HG02885 (cell line): ENCODE results near the gene TPM2.
"Not testable (repeated sequence)": the region's sequence is repeated elsewhere in the genome, so short reads cannot be mapped to it uniquely, and the experiment has no call there.

ENCODE experiments used
- ATAC-seq: cut with Tn5 transposase; IDR thresholded peaks from one replicate; pipeline ENCODE4 v1.9.1; 2021; ENCODE audit warnings: mild to moderate bottlenecking; ENCODE audit not compliant: unreplicated experiment, poor library complexity

TPM2 gene

GRCh38 chr9:35658137-35658967 lies 31.4 kb downstream of the TPM2 start, which contains the start of gene CCDC107:
Gene CCDC107, plus strand, starts transcription at chr9:35658292. Its CDS starts 88 bp downstream, at chr9:35658380.
- peak; percentile 72 for ATAC-seq

- ATAC-seq, result peak; percentile 88
Measured at GRCh38 chr9:35657546-35658136, 32.1 kb downstream of the TPM2 start, which contains the start of gene RMRP. Gene RMRP, minus strand, starts transcription at chr9:35658019.

DNA sequence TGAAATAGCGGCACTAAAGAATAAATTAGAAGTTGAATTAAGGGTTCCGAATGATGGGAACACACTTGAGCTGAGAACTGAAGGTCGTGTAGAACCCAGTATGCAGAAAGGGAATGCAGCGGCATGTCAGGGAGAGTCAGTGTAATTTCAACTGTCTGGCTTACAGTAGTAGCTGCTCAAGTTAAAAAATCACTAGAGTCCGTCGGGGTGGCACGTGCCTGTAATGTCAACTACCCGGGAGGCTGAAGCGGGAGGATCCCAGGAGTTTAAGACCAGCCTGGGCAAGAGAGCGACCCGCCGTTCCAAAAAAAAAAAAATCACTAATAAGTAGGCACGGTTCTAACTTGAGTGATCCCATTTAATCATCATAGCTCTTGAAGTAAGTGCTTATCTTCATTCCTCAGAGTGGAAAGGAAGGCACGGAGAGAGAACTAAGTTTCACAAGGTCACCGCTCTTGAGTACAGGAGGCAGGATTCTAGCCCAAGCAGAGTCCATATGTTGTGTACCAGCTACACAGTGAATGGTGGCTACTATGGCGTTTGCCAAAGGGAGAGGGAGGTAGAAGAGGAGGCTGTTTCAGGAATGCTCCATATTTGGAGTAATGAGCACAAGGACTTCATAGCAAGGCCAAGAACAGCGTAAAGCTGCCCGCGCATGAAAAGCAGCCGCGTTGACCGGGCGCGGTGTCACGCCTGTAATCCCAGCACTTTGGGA lies 32.7 kb downstream of the TPM2 start:
- ATAC-seq, result no peak

DNA sequence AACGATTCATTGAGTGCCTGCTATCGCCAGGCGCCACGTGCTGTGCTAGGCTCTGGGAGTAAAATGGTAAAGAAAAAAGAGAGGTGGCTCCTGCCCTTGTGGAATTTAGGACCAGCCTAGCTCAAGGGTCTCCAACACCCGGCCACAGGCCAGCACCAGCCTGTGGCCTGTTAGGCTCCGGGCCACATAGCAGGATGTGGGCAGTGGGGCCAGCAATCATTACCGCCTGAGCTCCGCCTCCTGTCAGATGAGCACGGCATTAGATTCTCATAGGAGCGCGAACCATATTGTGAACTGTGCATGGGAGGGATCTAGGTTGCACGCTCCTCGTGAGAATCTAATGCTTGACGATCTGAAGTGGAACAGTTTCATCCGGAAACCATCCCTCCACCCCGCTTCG lies 33.4 kb downstream of the TPM2 start:
- no peak for ATAC-seq

- no peak for ATAC-seq
Measured at GRCh38 chr9:35653611-35654010, 36.1 kb downstream of the TPM2 start.

GRCh38 chr9:35652829-35653209 lies 36.9 kb downstream of the TPM2 start:
- ATAC-seq, result no peak

DNA sequence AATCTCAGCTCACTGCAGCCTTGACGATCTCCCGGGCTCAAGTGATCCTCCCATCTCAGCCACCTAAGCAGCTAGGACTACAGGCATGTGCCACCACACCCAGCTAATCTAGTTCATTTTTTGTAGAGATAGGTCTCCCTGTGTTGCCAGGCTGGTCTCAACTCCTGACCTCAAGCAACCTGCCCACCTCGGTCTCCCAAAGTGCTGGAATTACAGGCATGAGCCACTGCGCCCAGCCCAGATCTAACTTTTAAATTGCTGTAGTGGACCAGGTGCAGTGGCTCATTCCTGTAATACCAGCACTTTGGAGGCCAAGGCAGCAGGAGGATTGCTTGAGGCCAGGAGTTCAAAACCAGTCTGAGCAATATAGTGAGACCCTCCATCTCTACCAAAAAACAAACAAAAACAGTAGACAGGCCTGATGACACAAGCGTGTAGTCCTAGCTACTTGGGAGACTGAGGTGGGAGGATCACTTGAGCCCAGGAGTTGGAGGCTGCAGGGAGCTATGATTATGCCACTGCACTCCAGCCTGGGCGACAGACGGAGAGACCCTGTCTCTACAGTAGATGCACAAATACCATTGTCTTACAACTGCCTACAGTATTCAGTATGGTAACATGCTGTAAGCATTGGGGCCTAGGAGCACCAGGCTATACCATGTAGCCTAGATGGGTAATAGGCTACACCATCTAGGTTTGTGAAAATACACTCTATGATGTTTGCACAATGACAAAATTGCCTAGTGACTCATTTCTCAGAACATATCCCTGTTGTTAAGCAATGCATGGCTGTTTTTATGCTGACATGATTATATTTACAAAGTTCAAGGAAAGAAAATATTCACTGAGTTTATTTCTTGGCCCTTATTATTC lies 37.5 kb downstream of the TPM2 start:
- ATAC-seq, result no peak

- ATAC-seq, result no peak
Measured at GRCh38 chr9:35650341-35651158, 39.2 kb downstream of the TPM2 start, which contains the start of gene SIT1. Gene SIT1, minus strand, starts transcription at chr9:35650931. Its CDS starts 78 bp downstream, at chr9:35650853.

DNA sequence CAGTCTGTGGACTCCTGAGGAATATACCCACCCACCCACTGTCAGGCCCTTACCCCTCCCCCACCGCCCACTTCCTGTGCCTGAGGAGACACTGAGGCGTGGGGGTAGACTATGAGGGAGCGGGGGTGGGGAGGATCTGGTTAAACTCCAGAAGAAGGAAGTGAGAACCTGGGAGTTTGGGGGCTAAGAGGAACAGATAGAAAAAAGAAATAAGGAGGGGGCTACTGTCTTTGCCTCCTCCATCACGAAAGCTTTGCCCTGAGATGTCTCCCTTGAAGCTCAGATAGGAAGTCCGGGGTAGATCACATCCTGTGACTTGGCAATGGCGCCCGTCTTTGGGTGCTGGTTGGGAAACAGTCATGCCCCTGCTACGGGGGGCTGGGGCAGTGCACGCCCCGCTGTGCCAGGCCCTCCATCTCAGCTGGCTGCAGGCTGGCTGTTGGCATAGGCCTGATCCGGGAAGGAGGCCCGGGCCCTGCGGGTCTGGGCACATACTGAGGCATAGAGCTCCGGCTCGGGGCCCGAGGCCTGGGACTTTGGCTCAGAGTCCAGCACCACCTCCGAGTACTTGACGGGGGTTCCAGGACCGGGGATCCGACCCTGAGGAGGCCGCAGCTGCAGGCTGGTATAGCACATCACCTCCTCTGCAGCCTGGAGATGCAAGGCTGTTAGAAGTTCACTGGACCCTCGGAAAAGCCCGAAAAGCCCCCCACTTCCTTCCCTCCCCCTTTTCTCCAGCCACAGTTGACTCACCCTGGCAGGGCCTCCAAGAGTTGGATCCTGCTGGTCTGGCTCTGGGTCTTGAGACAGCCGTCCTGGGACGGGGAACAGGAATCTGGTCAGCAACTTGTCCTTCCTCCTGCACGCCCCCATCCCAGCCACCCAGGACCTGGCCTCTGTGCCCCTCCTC lies 40.0 kb downstream of the TPM2 start:
- no peak for ATAC-seq

DNA sequence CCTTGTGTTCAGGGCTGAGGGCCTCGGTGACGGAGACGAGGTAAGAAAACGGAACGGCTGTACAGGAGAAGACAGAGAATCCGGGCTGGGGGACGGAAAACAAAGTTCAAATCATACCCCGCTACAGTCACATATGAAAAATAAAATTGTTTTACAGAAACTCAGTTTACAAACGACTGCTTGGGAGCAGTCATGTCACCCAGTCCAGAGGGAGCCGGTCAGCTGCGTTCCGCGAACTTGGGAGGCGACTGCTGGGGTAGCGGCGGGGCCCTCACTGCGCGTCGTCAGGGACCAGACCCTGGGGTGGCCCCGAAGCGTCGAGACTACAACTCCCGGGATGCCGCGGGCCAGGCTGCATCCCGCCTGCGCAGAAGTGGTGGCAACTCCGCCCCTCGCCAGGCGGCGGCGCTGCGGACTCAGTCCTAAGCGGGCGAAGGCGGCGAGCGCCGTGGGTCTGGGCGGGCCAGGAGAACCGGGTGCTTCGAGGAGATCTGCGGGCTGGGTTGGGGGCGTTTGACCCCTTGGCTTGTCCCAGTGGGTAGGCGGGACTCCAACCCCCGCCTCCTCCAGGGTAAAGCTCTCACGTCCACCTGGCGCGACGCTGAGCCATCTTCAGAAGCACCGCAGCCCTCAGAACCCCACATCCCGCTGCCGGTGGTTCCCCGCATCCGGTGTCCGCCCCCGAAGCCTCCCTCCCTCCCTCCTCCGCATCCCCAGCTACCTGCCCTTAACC lies 43.0 kb downstream of the TPM2 start:
- ATAC-seq, result peak; percentile 85

GRCh38 chr9:35646153-35646532 lies 43.6 kb downstream of the TPM2 start:
- ATAC-seq, result no peak

- not testable (repeated sequence) for ATAC-seq
Measured at GRCh38 chr9:35645736-35646135, 44.0 kb downstream of the TPM2 start.

DNA sequence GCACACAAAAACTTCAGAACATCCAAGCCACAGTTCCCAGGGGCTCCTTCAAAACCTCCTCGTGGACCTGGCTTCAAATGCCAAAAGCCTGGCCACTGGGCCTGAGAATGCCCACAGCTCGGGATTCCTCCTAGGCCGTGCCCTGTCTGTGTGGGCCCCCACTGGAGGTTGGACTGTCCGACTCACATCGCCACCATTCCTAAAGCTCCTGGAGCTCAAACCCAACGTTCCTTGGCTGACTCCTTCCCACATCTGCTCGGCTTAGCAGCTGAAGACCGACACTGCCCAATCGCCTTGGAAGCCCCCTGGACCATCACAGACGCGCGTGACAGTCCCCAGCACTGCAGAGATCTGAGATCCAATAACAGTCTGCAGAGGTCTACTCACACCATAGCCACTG lies 46.7 kb downstream of the TPM2 start:
- no peak for ATAC-seq

DNA sequence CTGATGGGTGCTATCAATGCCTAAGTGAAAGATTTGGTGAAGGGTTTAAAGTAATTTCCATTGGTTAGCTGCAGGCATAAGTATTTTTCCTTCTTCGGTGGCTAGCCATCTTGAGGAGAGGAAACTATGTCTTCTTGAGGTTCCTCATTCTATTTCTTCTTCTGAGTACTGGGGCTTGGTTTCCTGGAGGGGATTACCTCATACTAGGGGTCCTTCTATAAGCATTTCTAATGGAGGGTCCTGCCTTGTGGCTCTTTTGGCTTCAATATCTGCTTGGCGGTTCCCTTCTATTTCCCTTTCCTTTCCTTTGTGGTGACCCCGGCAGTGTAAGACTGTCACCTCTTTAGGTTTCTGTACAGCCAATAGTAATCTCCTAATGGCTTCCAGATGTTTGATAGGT lies 48.2 kb downstream of the TPM2 start:
- ATAC-seq, result not testable (repeated sequence)

GRCh38 chr9:35640431-35640830 lies 49.3 kb downstream of the TPM2 start:
- not testable (repeated sequence) for ATAC-seq

GRCh38 chr9:35639631-35640030 lies 50.1 kb downstream of the TPM2 start:
- no peak for ATAC-seq

DNA sequence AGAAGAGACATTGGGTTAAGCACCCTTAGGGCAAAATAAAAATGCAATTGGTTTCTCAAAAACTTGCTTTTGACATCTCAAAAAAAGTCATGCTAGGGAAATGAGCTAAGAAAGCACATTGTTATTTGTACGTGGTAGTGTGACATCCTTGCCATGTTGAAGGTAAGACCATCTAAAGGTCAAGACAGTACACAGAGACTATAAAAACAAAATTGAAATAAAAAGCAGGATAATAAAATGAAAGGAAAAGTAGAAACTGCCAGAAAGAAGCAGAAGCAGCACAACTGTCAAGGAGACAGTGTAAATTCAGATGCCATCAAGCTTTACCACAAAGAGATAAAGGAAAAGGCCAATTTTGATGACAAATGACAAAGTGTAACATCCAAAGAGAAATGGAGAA lies 50.5 kb downstream of the TPM2 start:
- ATAC-seq, result not testable (repeated sequence)

DNA sequence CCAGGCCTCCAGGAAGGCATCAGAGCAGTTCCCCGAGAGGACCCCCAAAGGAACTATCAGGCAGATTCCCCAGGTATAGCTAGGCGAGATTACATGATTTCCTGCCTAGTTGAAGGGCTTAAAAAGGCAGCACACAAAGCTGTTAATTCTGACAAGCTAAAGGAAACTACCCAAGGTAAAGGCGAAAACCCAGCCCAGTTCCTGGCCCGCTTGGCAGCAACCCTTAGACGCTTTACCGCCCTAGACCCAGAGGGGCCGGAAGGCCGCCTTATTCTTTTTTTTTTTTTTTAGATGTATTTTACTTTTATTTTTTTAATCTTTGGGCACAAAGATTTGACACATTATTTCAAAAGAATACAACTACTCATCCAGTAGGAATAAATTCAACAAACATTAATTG lies 51.0 kb downstream of the TPM2 start:
- not testable (repeated sequence) for ATAC-seq
